K562 (cell line): ENCODE results near the gene ZNF785. TPM values are rescaled to one million over a fixed set of nuclear protein-coding genes. Genes with fewer than 3 reads are reported as not detected.

Experiments
- ARHGAP35 ChIP-seq: fragments of 450-650 bp; IDR thresholded peaks from 2 replicates; pipeline ENCODE4 v1.6.1; 2018; ENCODE audit not compliant: partially characterized antibody
- KLF16 ChIP-seq: IDR thresholded peaks from 2 replicates; pipeline ENCODE4 v1.6.1; 2016; ENCODE audit warnings: antibody characterized with exemption
- MAFF ChIP-seq: IDR thresholded peaks from 2 replicates; pipeline ENCODE4 v1.6.1; 2012; ENCODE audit warnings: low read length, improper control_type of control experiment
- MECOM ChIP-seq: fragments of 250-450 bp; sonication (Bioruptor Pico); IDR thresholded peaks from 2 replicates; pipeline ENCODE4 v1.8.0; 2022; ENCODE audit warnings: inconsistent platforms
- MYBL2 ChIP-seq, 2 experiments: fragments of 450-650 bp in 1 of 2; sonication (generic) in 1 of 2; formaldehyde crosslinking in 1 of 2; IDR thresholded peaks; 2 replicates each; pipeline versions ENCODE4 v1.6.1 to v1.8.1; 2017 to 2022; ENCODE audit warnings: borderline replicate concordance in 1 of 2, inconsistent platforms in 1 of 2, low read depth in 1 of 2, mild to moderate bottlenecking in 1 of 2, missing genetic modification reagents in 1 of 2, moderate library complexity in 1 of 2
- MYC ChIP-seq, 2 experiments: fragments of 250-450 bp in 1 of 2; sonication (Bioruptor Pico) in 1 of 2; IDR thresholded peaks; 2 replicates each; pipeline versions ENCODE4 v1.5.1 to v1.6.1; 2012 to 2021; ENCODE audit warnings: low read depth in 2 of 2, borderline replicate concordance in 1 of 2, improper control_type of control experiment in 1 of 2, low read length in 1 of 2, mild to moderate bottlenecking in 1 of 2, moderate library complexity in 1 of 2
- PATZ1 ChIP-seq: fragments of 250-450 bp; sonication (Bioruptor Pico); IDR thresholded peaks from 2 replicates; pipeline ENCODE4 v1.5.0; 2020; ENCODE audit warnings: mild to moderate bottlenecking, borderline replicate concordance
- PBX2 ChIP-seq, 2 experiments: IDR thresholded peaks in 1 of 2; conservative IDR thresholded peaks in 1 of 2; 2 replicates each; pipeline ENCODE4 v1.6.1; 2016; ENCODE audit warnings: low read depth in 2 of 2, mild to moderate bottlenecking in 1 of 2, missing compliant biosample characterization in 1 of 2, missing genetic modification characterization in 1 of 2, moderate library complexity in 1 of 2
- POLR2AphosphoS2 ChIP-seq: IDR thresholded peaks from 2 replicates; pipeline ENCODE4 v1.6.1; 2012; ENCODE audit warnings: low read length, improper control_type of control experiment
- RERE ChIP-seq: sonication (generic); formaldehyde crosslinking; IDR thresholded peaks from 2 replicates; pipeline ENCODE4 v1.8.0; 2023; ENCODE audit warnings: missing genetic modification reagents, mild to moderate bottlenecking, borderline replicate concordance
- SP1 ChIP-seq: sonication (generic); formaldehyde crosslinking; IDR thresholded peaks from 2 replicates; pipeline ENCODE4 v1.8.1; 2022; ENCODE audit warnings: mild to moderate bottlenecking, missing genetic modification reagents
- TAL1 ChIP-seq: fragments of 450-650 bp; IDR thresholded peaks from 2 replicates; pipeline ENCODE4 v1.6.1; 2016; ENCODE audit warnings: mild to moderate bottlenecking
- ZNF512 ChIP-seq: IDR thresholded peaks from 2 replicates; pipeline ENCODE4 v1.6.1; 2016; ENCODE audit warnings: missing genetic modification characterization, missing compliant biosample characterization
- polyA plus RNA-seq, 8 experiments: library from polyadenylated mRNA; depleted of rRNA in 4 of 8; stranded (reverse) in 5 of 8; unstranded in 3 of 8; fragments of >200 nt; fragmentation: Nextera tagmentation in 2 of 8; fragmentation: Illumina TruSeq in 1 of 8; extraction: Ambion mirVana in 2 of 8; extraction: Trizol in 1 of 8; gene quantifications; 2 replicates each; pipeline versions ENCODE4 v1.2.1 to v1.2.3, GENCODE V29; 2011 to 2014; ENCODE audit warnings: inconsistent platforms in 1 of 8, missing spikeins in 1 of 8
- total RNA-seq, 7 experiments: library from RNA; depleted of rRNA in 6 of 7; stranded (reverse); fragments of >200 nt in 6 of 7; fragmentation: Illumina TruSeq in 2 of 7; extraction: Trizol in 2 of 7; gene quantifications; 2 replicates each; pipeline versions ENCODE4 v1.2.1 to v1.2.3, GENCODE V29; 2011 to 2021; ENCODE audit warnings: low replicate concordance in 1 of 7

ZNF785 gene
- total and polyA plus RNA-seq, 9 of the 15 experiments (the other 6 are each of a cell fraction or from before 2014, with no cell fraction given): 0.64 to 11.0 (median 6.4) TPM

GRCh38 chr16:30585400-30586191 lies at the start of gene ZNF785 (continued):
- TF ChIP-seq RERE (CRISPR knock-in tag) (no peak), TAL1 (no peak), PATZ1 (CRISPR knock-in tag) (no peak), ARHGAP35 (no peak), POLR2AphosphoS2 (peak; percentile 74; the same call in 1 of the 2 replicates), PBX2 (CRISPR knock-in tag; IDR thresholded peaks at IDR 0.05; ENCODE audit: low read depth) (no peak), PBX2 (tag; conservative IDR thresholded peaks at IDR 0.05; ENCODE audit: low read depth) (peak; percentile 49), MECOM (CRISPR knock-in tag) (no peak; the same call in 1 of the 2 replicates), ZNF512 (tag) (no peak), MAFF (no peak; the same call in 1 of the 2 replicates), MYC (IDR thresholded peaks at IDR 0.05; ENCODE audit: low read depth, low read length) (peak; percentile 99), MYC (CRISPR knock-in tag; IDR thresholded peaks at IDR 0.05; ENCODE audit: borderline replicate concordance, low read depth) (peak; percentile 66), KLF16 (0 out of 2 replicates have a peak, but pooled peaks have one; percentile 31), MYBL2 (IDR thresholded peaks at IDR 0.05; ENCODE audit: low read depth) (peak; percentile 97), MYBL2 (CRISPR knock-in tag; IDR thresholded peaks at IDR 0.05; ENCODE audit: borderline replicate concordance) (peak; percentile 86; the same call in 1 of the 2 replicates), SP1 (CRISPR knock-in tag) (peak; percentile 93)
